ENCODE results near the gene KRT74.

Gene KRT74

GRCh38 chr12:52579468-52580465 is 6.1 kb upstream of the KRT74 start:
- TF ChIP-seq, protein P1, sequence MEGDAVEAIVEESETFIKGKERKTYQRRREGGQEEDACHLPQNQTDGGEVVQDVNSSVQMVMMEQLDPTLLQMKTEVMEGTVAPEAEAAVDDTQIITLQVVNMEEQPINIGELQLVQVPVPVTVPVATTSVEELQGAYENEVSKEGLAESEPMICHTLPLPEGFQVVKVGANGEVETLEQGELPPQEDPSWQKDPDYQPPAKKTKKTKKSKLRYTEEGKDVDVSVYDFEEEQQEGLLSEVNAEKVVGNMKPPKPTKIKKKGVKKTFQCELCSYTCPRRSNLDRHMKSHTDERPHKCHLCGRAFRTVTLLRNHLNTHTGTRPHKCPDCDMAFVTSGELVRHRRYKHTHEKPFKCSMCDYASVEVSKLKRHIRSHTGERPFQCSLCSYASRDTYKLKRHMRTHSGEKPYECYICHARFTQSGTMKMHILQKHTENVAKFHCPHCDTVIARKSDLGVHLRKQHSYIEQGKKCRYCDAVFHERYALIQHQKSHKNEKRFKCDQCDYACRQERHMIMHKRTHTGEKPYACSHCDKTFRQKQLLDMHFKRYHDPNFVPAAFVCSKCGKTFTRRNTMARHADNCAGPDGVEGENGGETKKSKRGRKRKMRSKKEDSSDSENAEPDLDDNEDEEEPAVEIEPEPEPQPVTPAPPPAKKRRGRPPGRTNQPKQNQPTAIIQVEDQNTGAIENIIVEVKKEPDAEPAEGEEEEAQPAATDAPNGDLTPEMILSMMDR (IDR thresholded peaks at IDR 0.05): no peak

- TF ChIP-seq, protein P1 (IDR thresholded peaks at IDR 0.05): no peak
Measured at GRCh38 chr12:52578469-52578868, 4.8 kb upstream of the KRT74 start.

- TF ChIP-seq, protein P1 (IDR thresholded peaks at IDR 0.05): no peak
Measured at GRCh38 chr12:52577316-52577715, 3.7 kb upstream of the KRT74 start.

GRCh38 chr12:52575948-52576347 is 2.3 kb upstream of the KRT74 start:
- TF ChIP-seq, protein P1 (IDR thresholded peaks at IDR 0.05): no peak

DNA sequence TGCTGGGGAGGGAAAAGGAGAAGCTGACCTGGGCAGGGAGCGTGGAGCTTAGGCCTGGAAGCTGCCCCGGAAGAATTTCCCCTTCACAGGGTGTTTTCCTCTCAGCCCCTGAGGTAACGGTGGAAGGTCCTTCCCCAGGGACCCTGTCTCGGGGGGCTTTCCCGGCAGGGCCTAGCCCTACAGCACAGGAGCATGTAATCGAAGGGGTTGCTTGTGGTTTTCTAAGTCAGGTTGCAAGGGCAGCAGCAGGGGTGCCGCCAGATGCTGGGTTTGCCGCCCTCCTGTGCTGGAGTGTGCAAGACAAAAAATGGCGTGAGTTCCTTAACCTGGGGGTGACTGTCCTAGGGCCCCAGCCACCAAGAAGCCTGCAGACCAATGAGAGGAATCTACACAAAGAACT is 1.6 kb upstream of the KRT74 start:
- TF ChIP-seq, protein P1 (IDR thresholded peaks at IDR 0.05): no peak

DNA sequence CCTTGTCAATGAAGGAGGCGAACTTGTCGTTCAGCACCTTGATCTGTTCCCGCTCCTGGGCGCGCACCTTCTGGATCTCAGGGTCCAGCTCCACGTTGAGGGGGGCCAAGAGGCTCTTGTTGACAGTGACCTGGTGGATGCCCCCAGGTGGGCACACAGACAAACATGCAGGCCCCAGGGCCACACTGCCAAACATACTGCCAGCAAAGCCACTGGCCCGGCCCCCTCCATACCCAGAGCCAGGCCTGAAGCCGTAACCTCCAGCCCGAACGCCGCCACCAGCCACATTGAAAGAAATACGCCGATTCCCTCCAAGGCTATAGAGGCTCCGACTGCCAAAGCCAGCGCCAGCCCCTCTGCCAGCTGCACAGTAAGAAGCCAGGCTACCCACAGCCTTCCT is 337 bp downstream of the KRT74 start:
- TF ChIP-seq, protein P1 (IDR thresholded peaks at IDR 0.05): no peak

- TF ChIP-seq, protein P1 (IDR thresholded peaks at IDR 0.05): no peak
Measured at GRCh38 chr12:52570511-52570910, 3.1 kb downstream of the KRT74 start.

Measured in LNCAP (cell line).